ENCODE results near the gene TBC1D2B. TPM values are rescaled to one million over a fixed set of nuclear protein-coding genes. Genes with fewer than 3 reads are reported as not detected.

TBC1D2B gene
- total RNA-seq, 1 experiment from 2014 or later = 30.6 TPM

DNA sequence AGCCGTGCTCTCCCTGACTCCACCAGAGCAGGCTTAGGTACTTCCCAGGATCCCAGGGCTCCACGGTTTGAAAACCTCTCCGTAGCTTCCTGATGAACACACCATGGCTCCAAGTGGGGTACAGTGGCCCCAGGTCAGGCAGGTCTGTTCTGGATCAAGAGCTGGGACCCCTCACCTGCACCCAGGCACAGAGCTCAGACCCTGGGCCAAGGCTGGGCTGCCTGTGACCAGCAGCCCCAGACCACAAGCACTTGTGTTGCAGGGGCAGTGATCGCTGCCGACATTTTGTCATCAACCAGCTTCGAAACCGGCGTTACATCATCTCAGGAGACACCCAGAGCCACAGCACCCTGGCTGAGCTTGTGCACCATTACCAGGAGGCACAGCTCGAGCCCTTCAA, 20.2 kb upstream of the TBC1D2B start:
- no peak for DNase-seq (ENCODE audit: low read depth)

DNA sequence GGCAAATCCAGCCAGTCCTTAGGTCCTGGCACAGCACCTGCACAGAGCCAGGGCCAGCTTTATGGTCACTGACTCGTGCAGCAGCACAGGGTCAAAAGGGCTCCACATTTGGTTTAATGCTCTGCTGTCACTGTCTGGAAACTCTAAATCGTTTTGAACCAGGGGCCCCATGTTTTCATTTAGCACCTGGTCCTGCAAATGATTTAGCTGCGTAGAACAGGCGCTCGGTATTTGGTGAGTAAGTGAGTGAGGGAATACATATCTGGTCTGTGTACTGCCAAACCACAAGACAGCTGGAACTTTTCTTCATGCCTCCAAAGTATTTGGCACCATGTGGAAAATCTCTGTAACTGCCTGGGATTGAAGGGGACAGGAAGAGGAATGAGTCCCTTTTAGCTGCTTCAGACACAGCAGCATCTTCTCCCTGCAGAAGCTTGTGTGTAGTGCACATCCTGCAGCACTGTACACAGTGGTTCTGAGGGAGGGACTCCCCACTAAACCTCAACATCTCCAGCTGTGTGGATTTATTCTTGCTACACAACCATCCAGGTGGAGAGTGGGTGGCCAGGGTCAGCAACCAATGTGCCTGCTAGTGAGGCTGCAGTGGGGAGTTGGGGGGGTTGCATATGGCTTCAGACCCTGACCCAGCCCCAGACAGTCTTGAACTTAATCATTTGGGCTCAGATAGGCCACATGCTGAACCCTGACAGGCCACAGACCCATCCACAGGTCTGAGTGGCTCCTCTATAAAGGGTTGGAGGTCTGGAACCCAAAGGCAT, 15.9 kb upstream of the TBC1D2B start:
- DNase-seq (ENCODE audit: low read depth) = peak; percentile 97

DNA sequence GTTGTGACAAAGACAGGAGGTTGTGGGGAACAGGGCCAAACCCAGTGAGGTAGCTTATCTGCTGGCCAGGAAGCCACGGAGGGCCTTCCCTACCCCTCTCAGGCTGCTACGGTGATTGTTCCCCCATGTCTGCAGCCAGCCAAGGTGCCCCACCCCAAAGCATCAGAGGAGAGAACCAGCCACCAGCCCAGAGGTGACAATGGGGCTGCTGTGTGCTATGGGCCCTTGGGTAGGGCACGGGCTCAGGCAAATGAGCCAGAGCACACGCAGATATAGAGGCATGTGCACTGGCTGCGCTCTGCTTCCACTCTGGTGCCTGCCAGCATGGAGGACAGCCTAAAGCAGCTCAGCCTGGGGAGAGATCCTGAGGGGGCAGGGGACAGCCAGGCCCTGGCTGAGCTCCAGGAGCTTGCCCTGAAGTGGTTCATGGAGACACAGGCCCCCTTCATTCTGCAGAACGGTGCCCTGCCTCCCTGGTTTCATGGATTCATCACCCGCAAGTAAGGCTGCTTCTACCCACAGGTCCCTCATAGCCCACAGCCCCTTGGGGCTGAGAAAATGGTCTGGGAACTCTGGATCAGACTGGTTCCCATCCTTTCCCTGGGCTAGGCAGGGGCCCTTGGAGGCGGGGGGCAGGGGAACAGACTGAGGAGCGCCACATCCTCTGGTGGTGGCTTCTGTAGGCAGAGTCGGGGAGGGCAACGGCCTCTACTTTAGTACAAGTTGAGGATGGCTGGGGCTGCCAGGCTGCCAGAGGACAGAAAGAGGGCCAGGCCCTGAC, 14.9 kb upstream of the TBC1D2B start, which contains the start of gene SH2D7:
SH2D7 (plus strand) TSS at position 301 of the 781 bp plus-strand sequence; CDS start at position 325, 24 bp downstream.
- no peak for DNase-seq (ENCODE audit: low read depth)

DNA sequence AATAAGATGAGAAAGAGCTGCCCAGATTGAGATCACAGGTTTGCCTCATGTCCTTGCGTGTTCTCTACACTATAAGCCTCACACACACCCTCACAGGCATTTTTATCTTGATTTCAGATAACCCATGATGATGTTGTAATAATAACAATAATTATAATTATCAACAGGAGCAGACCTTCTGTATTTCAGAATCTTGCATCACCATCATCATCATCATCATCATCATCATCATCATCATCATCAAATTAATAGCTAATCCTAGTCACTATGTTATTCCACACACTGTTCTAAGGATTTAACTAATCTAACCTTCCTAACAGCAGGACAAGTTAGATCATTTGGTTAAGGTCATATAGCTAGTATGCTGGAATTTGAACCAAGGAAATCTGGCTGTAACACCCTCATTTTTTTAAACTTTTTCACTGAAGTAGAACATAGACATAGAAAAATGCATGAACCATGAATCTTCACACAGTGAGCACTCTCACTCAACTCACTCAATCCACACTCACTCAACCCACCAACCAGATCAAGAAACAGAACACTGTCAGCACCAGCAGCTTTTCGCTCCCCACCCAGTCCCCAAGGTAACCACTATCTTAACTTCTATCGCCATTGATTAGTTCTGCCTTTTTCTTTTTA, 13.0 kb upstream of the TBC1D2B start:
- DNase-seq (ENCODE audit: low read depth) = no peak

DNA sequence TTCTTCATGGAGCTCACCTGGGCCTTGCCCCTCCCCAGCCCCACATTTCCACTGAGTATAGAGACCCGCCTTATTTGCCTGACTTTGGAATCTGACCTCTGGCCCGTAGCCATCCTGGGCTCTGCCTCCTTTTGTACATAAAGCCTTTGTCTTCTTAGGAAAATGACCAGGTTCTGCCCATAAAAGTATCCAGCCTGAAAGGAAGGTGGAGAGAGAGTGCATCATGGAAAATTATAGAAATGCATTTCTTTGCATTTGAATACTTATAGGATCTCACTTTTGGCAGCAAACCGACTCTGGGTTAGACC, 11.2 kb upstream of the TBC1D2B start:
- no peak for DNase-seq (ENCODE audit: low read depth)

DNA sequence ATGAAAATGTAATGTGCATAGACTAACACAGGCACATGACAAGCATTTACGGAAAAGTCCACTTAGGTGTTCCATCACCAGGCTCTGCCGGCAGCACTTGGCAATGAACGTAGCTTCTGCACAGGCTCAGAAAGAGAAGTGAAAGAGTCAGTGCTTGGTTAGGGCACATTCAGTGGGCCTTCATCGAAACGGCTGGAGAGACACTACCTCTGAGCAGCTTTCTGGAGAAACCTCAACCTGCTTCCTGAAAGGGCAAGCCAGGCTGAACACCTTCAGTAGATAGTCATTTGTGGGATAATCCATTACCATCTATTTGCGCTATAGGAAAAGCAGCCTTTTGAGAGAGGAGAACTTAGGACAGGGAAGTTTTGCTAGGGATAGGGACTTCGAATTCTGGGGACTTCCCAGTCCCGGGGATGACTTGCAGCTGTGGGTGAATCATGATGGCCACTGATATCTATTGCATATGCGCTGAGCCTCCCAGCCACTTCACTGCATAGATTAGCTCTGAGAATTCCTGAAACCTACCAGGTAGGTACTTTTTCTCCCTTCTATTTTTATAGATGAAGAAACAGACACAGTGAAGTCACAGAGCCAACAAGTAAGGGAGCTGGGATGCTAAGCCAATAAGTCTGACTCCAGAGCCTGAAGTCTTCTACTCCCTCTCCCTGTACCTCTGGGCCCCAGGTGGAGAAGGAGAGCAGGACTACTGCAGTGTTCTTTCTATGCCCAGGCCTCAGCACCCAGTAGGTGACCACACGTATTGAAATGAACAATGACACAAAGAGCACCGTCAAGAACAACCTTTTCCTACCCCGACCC, 10.7 kb upstream of the TBC1D2B start:
- DNase-seq (ENCODE audit: low read depth) = no peak

DNA sequence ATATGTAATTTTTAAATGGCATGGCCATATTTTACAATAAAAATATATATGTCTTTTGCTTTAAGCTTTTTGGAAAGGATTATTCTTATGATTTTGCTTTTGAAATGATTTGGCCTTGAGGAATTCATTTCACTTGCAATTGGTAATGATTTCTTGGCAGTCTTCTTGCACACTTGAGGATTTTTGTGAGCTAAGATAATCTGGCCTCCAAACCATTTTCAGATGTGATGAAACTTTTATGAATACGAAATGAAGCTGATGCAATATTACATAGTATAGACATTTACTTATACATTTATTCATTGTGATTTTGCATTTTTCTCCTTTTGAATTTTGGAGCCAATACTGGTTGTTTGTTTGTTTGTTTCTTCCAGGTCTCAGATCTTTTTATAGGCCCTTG, 8.4 kb upstream of the TBC1D2B start:
- no peak for DNase-seq (ENCODE audit: low read depth)

DNA sequence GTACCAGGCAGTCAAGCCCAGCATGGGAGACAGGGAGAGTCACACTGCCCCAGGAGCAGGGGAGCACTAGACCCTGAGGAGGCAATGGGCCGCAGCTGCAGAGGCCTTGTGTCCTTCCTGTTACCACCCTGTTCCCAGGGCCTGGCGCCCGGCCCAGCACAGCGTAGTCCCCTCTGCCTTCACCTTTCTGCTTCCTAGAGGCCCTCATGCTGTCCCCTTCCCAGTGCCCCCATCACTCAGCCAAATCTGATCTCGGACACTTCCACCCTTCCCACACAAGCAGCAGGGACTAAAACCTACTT, 6.9 kb upstream of the TBC1D2B start:
- no peak for DNase-seq (ENCODE audit: low read depth)

DNA sequence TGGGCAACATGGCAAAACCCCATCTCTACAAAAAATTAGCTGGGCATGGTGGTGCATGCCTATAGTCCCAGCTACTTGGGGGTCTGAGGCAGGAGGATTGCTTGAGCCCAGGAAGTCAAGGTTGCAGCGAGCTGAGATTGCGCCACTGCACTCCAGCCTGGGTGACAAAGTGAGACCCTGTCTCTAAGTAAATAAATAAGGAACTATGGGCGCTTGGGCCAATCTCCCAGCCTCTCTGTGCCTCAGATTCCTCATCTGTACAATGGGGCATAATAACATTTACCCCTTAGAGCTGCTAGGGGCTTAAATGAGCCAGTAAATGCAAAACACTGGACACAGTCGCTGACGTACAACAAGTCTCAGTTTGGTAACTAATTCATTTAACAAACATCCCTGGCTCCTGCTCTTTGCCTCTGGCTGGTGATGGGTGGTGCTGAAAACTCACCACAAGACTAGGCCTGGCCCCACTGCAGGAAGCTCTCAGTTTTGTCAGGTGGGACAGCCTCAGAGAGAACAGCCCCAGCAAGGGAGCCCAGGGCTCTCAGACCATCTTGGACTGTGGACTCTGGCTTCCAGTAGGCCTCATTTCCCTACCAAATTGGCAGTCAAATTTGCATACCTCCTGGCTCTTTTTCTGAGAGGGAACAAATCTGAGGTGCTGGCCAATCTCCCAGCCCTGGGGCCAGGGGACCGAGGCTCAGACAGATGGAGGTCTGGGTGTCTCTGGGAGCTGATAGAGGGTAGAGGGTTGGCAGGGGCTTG, 6.4 kb upstream of the TBC1D2B start:
- DNase-seq (ENCODE audit: low read depth) = no peak

DNA sequence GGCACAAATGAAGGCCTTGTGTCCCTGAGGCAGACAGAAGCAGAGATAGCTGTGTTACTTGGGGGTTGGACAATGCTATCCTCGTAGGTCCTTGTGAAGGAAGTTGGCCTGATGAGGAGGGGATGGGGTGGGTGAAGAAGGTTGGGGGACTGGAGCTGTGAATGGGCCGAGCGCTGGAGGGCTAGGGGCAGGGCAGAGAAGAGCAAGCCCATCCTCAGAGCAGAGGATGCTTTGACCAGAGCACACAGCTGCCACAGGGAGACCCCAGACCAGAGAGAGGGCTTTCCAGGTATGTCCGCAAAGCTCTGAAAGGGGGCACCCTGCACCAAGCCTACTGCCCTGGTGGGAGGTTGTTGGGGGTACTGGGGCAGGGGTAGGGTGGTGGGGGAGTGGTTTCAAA, 5.7 kb upstream of the TBC1D2B start:
- DNase-seq (ENCODE audit: low read depth) = no peak

DNA sequence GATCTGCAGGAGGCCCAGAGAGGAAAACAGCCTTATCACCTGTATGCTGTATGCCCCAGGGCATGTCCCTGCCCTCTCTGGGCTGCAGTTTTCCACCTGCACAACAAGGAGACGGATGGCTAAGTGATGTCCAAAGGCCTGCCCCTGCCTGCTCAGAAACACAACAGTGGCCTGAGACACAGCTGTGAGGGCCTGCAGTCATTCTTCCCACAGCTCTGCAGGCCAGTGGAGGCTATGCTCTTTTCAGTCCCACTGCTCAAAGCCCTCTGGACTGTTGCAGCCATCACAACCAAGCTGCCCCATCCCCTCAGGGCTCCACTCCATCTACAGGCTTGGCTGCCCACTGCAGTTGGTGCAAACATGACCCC, 5.2 kb upstream of the TBC1D2B start:
- DNase-seq (ENCODE audit: low read depth) = no peak

DNA sequence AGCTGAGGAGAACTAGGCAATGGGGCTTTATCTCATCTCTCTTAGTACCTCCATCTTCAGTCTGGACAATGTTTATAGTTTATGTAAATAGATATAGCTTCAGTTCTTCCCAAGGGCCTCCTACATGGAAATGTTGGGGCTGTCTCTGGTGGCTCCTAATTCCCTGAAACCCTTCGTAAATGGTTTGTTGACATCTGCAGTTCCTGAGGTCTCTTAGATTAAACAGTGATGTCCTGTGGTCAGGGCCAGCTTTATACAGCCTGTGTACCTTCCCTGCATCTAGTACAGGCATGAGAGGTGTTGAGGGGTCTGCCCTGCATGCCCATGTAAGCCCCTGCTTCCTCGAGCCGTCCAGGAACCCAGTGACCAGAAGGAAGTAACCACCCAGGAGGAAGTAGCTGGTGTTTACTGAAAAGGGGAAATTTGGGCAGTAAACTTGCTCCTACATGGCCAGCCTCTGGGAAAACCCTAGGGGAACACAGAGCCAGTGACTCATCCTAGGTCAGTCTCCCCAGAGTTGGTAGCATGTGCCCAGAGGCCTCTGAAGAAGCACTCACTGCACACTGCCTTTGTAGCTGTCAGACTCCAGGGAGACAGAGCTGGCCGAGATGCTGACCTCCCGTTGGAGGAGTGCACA, 4.7 kb upstream of the TBC1D2B start:
- DNase-seq (ENCODE audit: low read depth) = no peak

DNA sequence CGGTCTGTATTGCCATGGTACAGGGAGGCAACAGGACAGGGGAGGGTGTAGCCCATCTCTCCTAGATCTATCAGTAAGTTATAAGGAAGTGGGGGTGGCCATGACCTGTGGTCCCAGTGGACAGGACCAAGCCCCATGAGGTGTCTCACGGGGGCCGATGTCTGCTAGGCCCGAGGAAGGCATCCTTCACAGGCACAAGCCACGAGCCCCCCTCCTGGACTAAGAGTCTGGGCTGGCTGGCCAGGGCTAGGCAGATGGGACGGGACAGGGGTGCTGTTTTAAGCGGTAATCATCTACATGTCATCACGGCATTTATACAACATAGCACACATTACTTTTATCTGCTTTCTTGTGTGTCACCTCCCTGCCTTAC, 2.6 kb upstream of the TBC1D2B start:
- DNase-seq (ENCODE audit: low read depth) = no peak

DNA sequence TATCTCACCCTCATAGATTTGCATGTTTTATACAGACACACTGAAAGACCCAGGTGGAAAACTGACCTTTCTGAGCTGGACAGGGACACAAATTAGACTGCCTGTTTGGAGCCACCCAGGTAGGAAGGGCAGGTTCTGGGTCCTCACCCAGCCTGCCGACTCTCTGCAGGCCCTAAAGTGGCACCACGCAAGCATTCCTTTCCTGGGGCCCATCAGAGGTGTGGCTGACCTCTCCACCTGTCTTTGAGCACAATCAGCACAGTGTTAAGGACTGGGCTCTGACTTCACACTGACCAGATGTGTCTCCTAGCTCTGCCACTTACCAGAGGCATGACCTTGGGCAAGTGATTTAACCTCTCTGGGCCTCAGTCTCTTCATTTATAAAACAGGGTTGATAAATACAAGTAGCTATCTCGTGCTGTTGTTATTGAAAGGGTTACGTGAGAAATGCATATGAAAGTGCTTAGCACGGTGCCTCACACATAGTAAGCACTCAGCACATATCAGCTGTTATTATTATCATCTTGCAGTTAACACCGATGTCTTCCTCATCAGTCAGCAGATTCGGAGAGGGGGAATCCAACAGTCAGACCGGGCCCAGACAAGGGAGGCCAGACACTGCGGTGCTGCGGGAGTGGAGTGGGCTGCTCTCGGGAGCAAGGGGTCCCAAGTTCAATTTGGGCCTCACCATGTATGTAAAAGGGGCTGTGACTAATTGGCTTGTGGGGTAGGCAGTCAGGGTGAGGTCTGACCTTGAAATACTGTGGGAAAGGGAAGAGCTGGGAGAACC, 2.0 kb upstream of the TBC1D2B start:
- DNase-seq (ENCODE audit: low read depth) = no peak

DNA sequence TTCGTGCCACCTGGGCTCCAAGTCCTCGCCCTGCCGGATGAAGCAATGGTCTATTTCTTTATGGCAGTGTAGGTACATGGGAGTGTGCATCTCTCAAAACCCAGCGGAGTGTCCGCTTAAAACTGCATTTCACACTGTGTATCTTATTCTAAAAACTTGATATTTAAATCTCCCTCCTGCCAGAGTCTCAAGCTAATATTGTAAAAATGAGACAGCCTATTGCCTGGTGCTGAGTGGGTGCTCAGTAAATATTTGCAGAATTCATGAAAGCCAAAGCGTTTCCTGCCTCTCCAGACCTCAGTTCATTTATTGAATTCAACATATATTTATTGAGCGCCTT, 330 bp upstream of the TBC1D2B start:
- DNase-seq (ENCODE audit: low read depth) = no peak

DNA sequence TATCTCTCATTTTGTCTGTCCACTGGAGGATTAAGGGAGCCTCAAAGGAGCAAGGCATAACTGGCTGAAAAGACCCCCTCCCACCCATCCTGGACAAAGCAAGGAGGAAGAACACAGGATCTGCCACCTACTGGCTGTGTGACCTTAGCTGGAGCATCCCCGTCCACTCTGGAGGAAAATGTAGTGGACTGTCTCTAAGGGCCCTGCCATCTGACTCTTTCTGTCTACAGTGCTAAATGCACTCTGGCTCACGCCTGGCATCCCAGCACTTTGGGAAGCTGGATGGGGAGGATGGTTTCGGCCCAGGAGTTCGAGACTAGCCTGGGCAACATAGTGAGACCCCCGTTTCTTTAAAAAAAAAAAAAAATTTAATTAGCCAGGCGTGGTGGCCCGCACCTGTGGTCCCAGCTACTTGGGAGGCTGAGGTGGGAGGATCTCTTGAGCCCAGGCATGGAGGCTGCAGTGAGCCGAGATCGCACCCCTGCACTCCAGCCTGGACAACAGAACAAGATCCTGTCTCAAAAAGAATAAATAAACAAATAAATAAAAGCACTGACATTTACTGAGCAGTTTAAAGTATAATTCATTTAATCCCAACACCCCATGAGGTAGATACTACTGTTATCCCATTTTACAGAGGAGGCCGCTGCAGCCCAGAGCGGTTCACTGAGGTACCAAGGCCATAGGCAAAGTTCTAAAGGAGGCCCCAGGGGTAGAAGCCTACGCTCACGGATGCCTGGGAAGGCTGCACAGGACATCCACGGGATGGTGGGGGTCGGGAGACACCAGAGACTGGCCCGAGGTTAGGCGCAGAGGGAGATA, 1.1 kb downstream of the TBC1D2B start:
- no peak for DNase-seq (ENCODE audit: low read depth)

DNA sequence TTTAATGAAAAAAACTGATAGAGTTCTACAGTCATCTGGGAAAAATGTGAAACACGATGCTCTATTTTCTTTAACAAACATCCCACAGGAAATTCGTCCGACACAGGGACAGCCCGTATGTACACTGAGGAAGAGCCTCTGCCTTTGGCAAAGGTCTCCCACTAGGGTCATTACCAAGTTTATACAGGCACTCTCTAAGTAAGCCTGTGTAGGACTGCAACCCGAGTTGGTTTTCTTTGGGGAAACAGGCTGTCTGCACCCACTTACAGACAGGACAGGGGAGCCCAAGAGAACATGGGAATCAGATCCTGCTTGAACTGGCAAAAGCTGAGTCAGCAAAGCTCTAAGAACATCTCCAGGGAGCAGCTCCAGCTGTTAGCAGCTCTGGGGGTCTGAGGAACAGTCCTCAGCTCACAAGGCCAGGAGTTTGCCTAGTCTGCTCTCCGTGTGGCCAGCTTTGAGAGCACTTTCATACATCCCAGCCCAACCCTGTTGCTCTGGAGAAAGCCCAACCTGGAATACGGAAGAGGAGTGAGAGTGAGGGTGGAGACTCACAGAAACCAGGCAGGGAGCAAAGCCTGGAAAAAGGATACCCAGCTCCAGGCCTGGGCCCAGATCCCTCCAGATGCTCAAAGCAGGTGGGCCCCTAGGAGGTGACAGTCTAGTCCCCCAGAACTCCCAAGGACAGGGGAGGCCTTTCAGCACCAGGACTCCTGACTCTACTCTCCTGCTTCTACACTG, 1.9 kb downstream of the TBC1D2B start:
- peak; percentile 95 for DNase-seq (ENCODE audit: low read depth)

DNA sequence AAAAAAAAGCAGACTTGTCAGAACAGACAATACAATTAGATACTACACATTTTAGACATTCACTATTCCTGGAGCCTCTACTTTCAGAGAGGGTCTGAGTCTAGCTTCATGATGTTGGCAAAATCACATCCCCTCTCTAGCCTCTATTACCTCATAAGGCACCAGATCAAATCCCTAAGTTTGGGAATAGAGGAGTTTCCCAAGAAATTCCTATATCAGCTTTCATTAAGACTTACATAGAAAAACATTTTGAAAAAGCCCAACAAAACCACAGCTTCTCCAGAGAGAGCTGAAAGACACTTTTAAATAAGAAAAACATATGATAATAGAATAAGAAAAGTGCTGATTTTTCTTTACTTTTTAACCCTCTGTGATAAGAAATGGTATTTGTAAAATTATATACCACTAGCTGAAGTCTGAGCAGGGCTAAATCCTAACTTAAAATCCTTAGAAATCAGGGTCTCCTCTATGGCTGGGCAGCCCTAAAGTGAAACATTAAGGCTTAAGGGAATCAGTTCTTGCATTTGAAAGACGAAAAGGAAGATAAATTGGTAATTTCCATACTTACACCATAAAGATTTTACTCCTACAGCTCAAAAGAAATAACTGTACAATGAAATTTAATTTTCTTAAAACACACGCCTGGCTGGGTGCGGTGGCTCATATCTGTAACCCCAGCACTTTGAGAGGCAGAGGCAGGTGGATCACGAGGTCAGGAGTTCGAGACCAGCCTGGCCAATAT, 4.3 kb downstream of the TBC1D2B start:
- DNase-seq (ENCODE audit: low read depth) = no peak

Data from LHCN-M2 (cell line).